Measurements from ENCODE around the gene BNIP3. TPM values are rescaled to one million over a fixed set of nuclear protein-coding genes. Genes with fewer than 3 reads are reported as not detected.

Gene BNIP3
- total RNA-seq, 1 donor from 2014 or later = 29.2 TPM

- Mint-ChIP-seq H3K27me3 (ENCODE audit: unreplicated experiment) (no peaks in the 10 kb centered on the region), H3K36me3 (ENCODE audit: unreplicated experiment) (peaks cover 36% of the 10 kb centered on the region), H3K4me3 (ENCODE audit: unreplicated experiment) (no peak overlapping the region), H3K27ac (ENCODE audit: unreplicated experiment) (no peak overlapping the region), H3K9me3 (ENCODE audit: unreplicated experiment) (no peaks in the 10 kb centered on the region), H3K4me1 (ENCODE audit: unreplicated experiment) (peaks cover 27% of the 10 kb centered on the region)
- TF ChIP-seq CTCF (IDR thresholded peaks at IDR 0.05) = no peak
- no peak for DNase-seq (ENCODE audit: extremely low spot score, unreplicated experiment)
These were observed 45.4 kb downstream of the BNIP3 start for GRCh38 chr10:131936294-131936693.

DNA sequence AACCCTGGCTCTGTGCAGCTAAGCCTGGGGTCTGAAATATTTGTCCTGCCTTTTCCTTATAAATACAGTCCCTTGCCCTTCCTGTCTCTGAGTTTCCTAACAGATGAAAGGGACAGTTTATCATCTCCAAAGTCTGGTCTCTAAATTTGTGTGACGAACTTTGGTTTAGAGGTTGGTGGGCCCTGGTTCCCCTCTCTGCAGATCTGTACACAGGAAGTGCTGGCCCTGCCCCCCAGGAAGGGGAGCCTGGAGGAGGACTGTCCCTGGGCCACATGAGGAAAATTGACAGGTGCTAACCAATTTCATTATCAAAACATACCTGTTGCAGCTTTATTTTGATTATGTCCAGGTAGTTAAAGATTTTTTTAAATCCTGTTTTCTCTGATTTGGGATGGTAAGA, 46.5 kb downstream of the BNIP3 start:
- Mint-ChIP-seq H3K9me3 (ENCODE audit: unreplicated experiment) (no peaks in the 10 kb centered on the region), H3K4me3 (ENCODE audit: unreplicated experiment) (no peak overlapping the region), H3K36me3 (ENCODE audit: unreplicated experiment) (peaks cover 29% of the 10 kb centered on the region), H3K27ac (ENCODE audit: unreplicated experiment) (no peak overlapping the region), H3K4me1 (ENCODE audit: unreplicated experiment) (peaks cover 37% of the 10 kb centered on the region), H3K27me3 (ENCODE audit: unreplicated experiment) (no peaks in the 10 kb centered on the region)
- no peak for DNase-seq (ENCODE audit: extremely low spot score, unreplicated experiment)
- TF ChIP-seq CTCF (IDR thresholded peaks at IDR 0.05) = no peak

GRCh38 chr10:131934769-131935168, 47.0 kb downstream of the BNIP3 start:
- DNase-seq (ENCODE audit: extremely low spot score, unreplicated experiment) = no peak
- Mint-ChIP-seq H3K9me3 (ENCODE audit: unreplicated experiment) (no peaks in the 10 kb centered on the region), H3K4me3 (ENCODE audit: unreplicated experiment) (no peak overlapping the region), H3K36me3 (ENCODE audit: unreplicated experiment) (peaks cover 27% of the 10 kb centered on the region), H3K27me3 (ENCODE audit: unreplicated experiment) (no peaks in the 10 kb centered on the region), H3K27ac (ENCODE audit: unreplicated experiment) (no peak overlapping the region), H3K4me1 (ENCODE audit: unreplicated experiment) (peaks cover 42% of the 10 kb centered on the region)
- no peak for TF ChIP-seq CTCF (IDR thresholded peaks at IDR 0.05)

DNA sequence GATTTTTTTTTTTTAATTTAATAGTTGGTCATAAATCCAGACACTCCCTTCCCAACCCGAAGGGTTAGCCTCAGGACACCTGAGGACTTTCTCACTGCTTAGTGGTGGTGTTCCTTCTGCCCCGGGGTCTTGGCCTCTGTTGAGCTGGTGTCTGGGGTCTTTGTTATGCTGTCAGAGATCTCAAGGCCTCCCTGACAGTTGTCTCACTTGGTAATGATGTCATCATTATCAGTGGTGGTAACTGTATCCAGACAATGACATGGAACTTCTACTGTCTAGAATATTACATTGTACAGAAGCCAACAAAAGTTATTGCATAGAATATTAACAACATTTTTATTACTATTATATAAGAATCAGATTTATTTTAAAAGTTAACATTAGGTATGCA, 48.0 kb downstream of the BNIP3 start:
- no peak for DNase-seq (ENCODE audit: extremely low spot score, unreplicated experiment)
- H3K27ac Mint-ChIP-seq (ENCODE audit: unreplicated experiment) = peak overlapping the region; percentile 50
- no peak overlapping the region for H3K4me3 Mint-ChIP-seq (ENCODE audit: unreplicated experiment)
- no peak for TF ChIP-seq CTCF (IDR thresholded peaks at IDR 0.05)
- H3K36me3 Mint-ChIP-seq (ENCODE audit: unreplicated experiment) = peaks cover 24% of the 10 kb centered on the region
- H3K9me3 Mint-ChIP-seq (ENCODE audit: unreplicated experiment) = no peaks in the 10 kb centered on the region
- no peaks in the 10 kb centered on the region for H3K27me3 Mint-ChIP-seq (ENCODE audit: unreplicated experiment)
- peaks cover 53% of the 10 kb centered on the region for H3K4me1 Mint-ChIP-seq (ENCODE audit: unreplicated experiment)

DNA sequence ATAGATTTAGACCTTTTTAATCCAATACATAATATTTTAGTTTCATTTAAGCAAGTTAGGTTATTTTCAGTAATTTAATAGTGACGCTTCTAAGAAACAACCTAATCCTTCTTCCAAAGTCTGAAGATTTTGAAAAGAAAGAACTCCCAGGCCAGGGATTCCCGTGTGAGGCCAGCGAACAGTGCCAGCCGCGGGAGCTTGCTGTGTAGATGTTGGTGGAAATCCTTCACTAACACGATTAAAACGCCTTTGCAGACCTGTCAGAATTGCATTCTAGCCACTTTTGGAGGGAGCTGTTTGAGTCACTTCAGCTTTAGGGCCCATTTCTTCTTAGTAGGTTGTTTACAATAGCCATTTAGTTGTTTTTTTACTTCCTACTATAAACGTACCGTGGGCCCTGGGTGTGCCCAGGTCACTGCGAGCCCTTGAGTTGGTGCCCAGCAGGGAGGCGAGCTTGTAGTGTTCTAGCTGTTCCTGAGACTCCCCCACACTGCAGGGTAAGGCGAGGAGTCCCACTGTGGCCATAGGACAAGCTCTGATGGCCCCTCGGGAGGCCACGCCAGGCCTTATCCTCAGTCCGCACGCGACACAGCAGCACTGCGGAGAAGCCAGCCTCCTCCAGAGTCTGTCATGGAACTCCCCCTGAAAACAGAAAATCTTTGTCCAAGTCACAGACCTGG, 48.6 kb downstream of the BNIP3 start:
- DNase-seq (ENCODE audit: extremely low spot score, unreplicated experiment) = no peak
- H3K4me1 Mint-ChIP-seq (ENCODE audit: unreplicated experiment) = peaks cover 58% of the 10 kb centered on the region
- H3K27me3 Mint-ChIP-seq (ENCODE audit: unreplicated experiment) = no peaks in the 10 kb centered on the region
- no peak for TF ChIP-seq CTCF (IDR thresholded peaks at IDR 0.05)
- peaks cover 20% of the 10 kb centered on the region for H3K36me3 Mint-ChIP-seq (ENCODE audit: unreplicated experiment)
- H3K27ac Mint-ChIP-seq (ENCODE audit: unreplicated experiment) = peak overlapping the region; percentile 50
- H3K4me3 Mint-ChIP-seq (ENCODE audit: unreplicated experiment) = no peak overlapping the region
- no peaks in the 10 kb centered on the region for H3K9me3 Mint-ChIP-seq (ENCODE audit: unreplicated experiment)

Measured in osteocyte (in vitro differentiated cells).